HCT116 (cell line): ENCODE results near the gene GLT6D1.

Experiments used
- CBX3 ChIP-seq: IDR thresholded peaks from 2 replicates; pipeline ENCODE4 v1.6.1; 2012; ENCODE audit warnings: low read depth
- CTCF ChIP-seq, 3 experiments: fragments of 200-600 bp in 1 of 3; sonication (generic) in 1 of 3; IDR thresholded peaks in 2 of 3; conservative IDR thresholded peaks in 1 of 3; 2 replicates each; pipeline ENCODE4 v1.5.1; 2012 to 2017; ENCODE audit warnings: low read depth in 2 of 3, low read length in 2 of 3, antibody characterized with exemption in 1 of 3, borderline replicate concordance in 1 of 3, control low read depth in 1 of 3, mild to moderate bottlenecking in 1 of 3, mixed read lengths in 1 of 3, mixed run types in 1 of 3, moderate library complexity in 1 of 3; ENCODE audit not compliant: insufficient read depth in 1 of 3
- EZH2 ChIP-seq: fragments of 200-600 bp; sonication (generic); IDR thresholded peaks from 2 replicates; pipeline ENCODE4 v1.6.1; 2017; ENCODE audit warnings: antibody characterized with exemption, mixed run types
- EZH2phosphoT487 ChIP-seq: fragments of 200-600 bp; IDR thresholded peaks from 2 replicates; pipeline ENCODE4 v1.6.1; 2018; ENCODE audit warnings: antibody characterized with exemption, borderline replicate concordance
- FOSL1 ChIP-seq: IDR thresholded peaks from 2 replicates; pipeline ENCODE4 v1.6.1; 2012; ENCODE audit warnings: low read depth
- POLR2A ChIP-seq: IDR thresholded peaks from 2 replicates; pipeline ENCODE4 v1.7.0; 2011; ENCODE audit warnings: borderline replicate concordance; ENCODE audit not compliant: insufficient read depth, insufficient read length; ENCODE audit errors: extremely low read depth
- POLR2AphosphoS5 ChIP-seq: IDR thresholded peaks from 2 replicates; pipeline ENCODE4 v1.6.1; 2011; ENCODE audit warnings: mild to moderate bottlenecking, low read depth, low read length, moderate library complexity
- REST ChIP-seq: IDR thresholded peaks from 2 replicates; pipeline ENCODE4 v1.6.1; 2012; ENCODE audit warnings: low read depth
- SP1 ChIP-seq: IDR thresholded peaks from 2 replicates; pipeline ENCODE4 v1.6.1; 2012; ENCODE audit warnings: low read depth
- YY1 ChIP-seq: IDR thresholded peaks from 2 replicates; pipeline ENCODE4 v1.6.1; 2011; ENCODE audit warnings: low read length, low read depth, moderate library complexity, mild to moderate bottlenecking; ENCODE audit not compliant: insufficient replicate concordance; ENCODE audit errors: extremely low read depth
- ZBTB33 ChIP-seq: IDR thresholded peaks from 2 replicates; pipeline ENCODE4 v1.6.1; 2011; ENCODE audit warnings: mild to moderate bottlenecking, low read length, moderate library complexity; ENCODE audit not compliant: insufficient replicate concordance; ENCODE audit errors: extremely low read depth
- ZFX ChIP-seq: fragments of 450-650 bp; IDR thresholded peaks from 2 replicates; pipeline ENCODE4 v1.6.1; 2017

- no peak for TF ChIP-seq EZH2
- no peak for TF ChIP-seq CTCF (IDR thresholded peaks at IDR 0.05 in 2 of 3, conservative IDR thresholded peaks at IDR 0.05 in 1 of 3; ENCODE audit: borderline replicate concordance in 1 of 3, insufficient read depth in 1 of 3, low read depth in 2 of 3, low read length in 2 of 3)
- no peak for TF ChIP-seq POLR2A
- TF ChIP-seq YY1, result no peak
- no peak for TF ChIP-seq POLR2AphosphoS5
- no peak for TF ChIP-seq FOSL1
- TF ChIP-seq CBX3, result no peak
- no peak for TF ChIP-seq ZBTB33
- TF ChIP-seq SP1, result no peak
- TF ChIP-seq EZH2phosphoT487, result no peak
- no peak for TF ChIP-seq REST
- TF ChIP-seq ZFX, result no peak
Observed at GRCh38 chr9:135605238-135605781, 34.0 kb downstream of the GLT6D1 start.
